Fibroblast of the aortic adventitia (primary cell): ENCODE results near the gene SLC22A4. TPM values are rescaled to one million over a fixed set of nuclear protein-coding genes. Genes with fewer than 3 reads are reported as not detected.

Experiments used
- DNase-seq: peaks from one replicate; pipeline ENCODE4 v3.0.0-alpha.2; 2010; ENCODE audit warnings: low read depth
- H3K4me3 ChIP-seq: 2 replicates; pipeline ENCODE4 v1.5.1; 2011; ENCODE audit warnings: low read depth, mild to moderate bottlenecking, control low read depth, low read length, moderate library complexity
- small RNA-seq: library from RNA; depleted of rRNA; stranded (forward); fragments of <200 nt; gene quantifications from one replicate; pipeline ENCODE3, GENCODE V24; 2012
- total RNA-seq: library from RNA; depleted of rRNA; stranded (reverse); fragments of >200 nt; gene quantifications from 2 replicates; pipeline ENCODE4 v1.2.3, GENCODE V29; 2012; ENCODE audit warnings: low replicate concordance
- TF ChIP-seq, protein P1 (sequence below): IDR thresholded peaks from 2 replicates; pipeline ENCODE4 v1.5.1; 2011; ENCODE audit warnings: mild to moderate bottlenecking, low read length, control low read depth, inconsistent platforms; ENCODE audit not compliant: insufficient read depth

The SLC22A4 gene
- total RNA-seq, 1 donor, result 5.7 TPM

DNA sequence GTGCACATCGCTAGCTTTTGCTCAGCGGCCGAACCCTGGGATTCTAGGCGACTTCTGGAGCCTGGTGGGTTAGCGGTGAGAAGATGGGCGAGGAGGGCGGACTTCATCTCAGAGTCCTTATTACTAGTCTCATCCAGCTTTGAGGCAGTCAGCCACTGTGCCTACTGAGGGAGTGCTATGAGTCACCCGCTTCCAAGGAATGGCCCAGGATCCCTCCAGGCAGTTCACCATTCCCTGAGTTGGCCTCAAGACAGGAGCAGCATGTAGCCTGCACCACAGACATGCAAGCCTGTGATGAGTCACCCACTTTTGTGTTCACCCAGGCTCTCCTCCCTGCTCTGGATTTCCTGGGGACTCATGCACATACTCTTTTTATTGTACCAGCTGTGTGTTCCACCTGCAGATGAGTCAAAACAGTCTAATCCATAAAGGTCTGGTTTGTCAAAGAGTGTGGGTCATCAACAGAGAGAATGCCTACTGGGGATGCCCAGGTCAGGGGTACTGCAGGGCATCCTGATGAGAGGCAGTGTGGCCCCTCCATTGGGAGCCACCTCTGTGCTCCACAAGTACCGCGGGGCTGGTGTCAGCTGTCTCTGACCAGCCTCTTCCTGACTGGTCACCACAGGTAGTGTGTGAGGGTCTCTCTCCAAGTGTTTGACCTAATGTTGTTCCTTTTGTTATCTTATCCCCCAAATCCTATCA, 95.5 kb downstream of the SLC22A4 start:
- DNase-seq, result peak; percentile 99
- H3K4me3 ChIP-seq, result no peak overlapping the region
- TF ChIP-seq, protein P1, sequence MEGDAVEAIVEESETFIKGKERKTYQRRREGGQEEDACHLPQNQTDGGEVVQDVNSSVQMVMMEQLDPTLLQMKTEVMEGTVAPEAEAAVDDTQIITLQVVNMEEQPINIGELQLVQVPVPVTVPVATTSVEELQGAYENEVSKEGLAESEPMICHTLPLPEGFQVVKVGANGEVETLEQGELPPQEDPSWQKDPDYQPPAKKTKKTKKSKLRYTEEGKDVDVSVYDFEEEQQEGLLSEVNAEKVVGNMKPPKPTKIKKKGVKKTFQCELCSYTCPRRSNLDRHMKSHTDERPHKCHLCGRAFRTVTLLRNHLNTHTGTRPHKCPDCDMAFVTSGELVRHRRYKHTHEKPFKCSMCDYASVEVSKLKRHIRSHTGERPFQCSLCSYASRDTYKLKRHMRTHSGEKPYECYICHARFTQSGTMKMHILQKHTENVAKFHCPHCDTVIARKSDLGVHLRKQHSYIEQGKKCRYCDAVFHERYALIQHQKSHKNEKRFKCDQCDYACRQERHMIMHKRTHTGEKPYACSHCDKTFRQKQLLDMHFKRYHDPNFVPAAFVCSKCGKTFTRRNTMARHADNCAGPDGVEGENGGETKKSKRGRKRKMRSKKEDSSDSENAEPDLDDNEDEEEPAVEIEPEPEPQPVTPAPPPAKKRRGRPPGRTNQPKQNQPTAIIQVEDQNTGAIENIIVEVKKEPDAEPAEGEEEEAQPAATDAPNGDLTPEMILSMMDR, result no peak

DNA sequence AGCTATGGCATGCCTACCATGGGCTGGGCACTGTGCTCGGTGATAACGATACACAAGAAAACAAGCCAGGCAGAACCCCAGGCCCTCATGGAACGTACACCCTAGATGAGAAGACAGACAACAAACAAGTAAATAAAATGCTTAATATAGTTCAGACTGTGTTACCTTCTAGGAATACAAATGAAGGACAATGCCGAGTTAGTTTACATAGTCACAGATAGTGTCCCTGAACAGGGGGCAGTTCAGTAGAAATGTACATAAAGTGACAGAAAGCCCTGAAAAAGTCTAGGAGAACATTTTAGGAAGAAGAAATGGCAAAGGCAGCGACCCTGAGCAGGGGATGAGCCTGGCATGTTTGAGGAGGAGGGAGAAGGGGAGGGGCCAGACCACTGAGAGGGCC, 97.1 kb downstream of the SLC22A4 start:
- H3K4me3 ChIP-seq, result no peak overlapping the region
- no peak for DNase-seq
- TF ChIP-seq, protein P1, result no peak

DNA sequence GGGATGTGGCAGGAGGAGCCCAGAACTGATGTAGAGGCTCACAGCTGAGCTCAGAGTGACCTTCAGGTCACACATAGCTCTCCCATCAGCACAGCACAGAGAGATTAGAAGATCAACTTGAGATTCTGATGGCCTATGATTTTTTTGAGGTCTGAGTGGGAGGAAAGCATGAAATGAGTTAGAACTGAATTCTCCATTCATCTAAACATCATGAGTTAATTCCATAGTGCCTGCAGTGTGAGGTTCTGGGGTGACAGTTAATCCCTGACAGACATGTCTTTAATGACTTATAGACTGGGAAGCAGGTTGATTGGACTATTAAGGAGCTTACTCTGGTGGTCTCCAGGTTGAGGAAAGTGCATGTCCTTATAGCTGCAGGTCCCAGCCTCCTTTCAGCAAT, 97.7 kb downstream of the SLC22A4 start:
- DNase-seq, result no peak
- H3K4me3 ChIP-seq, result no peak overlapping the region
- TF ChIP-seq, protein P1, result no peak

DNA sequence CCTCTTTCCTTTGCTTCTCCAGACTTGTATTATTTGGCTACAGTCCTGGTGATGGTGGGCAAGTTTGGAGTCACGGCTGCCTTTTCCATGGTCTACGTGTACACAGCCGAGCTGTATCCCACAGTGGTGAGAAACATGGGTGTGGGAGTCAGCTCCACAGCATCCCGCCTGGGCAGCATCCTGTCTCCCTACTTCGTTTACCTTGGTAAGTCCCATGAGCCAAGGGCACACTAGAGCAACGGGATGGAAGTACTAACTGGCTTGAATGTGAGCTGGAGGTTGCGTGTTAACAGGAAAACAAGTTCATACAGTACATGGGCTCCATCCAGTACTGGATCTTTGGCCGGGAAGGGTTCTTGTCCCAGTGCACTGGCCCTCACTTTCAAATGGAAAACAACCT, 98.2 kb downstream of the SLC22A4 start:
- no peak for DNase-seq
- no peak overlapping the region for H3K4me3 ChIP-seq
- TF ChIP-seq, protein P1, result no peak

DNA sequence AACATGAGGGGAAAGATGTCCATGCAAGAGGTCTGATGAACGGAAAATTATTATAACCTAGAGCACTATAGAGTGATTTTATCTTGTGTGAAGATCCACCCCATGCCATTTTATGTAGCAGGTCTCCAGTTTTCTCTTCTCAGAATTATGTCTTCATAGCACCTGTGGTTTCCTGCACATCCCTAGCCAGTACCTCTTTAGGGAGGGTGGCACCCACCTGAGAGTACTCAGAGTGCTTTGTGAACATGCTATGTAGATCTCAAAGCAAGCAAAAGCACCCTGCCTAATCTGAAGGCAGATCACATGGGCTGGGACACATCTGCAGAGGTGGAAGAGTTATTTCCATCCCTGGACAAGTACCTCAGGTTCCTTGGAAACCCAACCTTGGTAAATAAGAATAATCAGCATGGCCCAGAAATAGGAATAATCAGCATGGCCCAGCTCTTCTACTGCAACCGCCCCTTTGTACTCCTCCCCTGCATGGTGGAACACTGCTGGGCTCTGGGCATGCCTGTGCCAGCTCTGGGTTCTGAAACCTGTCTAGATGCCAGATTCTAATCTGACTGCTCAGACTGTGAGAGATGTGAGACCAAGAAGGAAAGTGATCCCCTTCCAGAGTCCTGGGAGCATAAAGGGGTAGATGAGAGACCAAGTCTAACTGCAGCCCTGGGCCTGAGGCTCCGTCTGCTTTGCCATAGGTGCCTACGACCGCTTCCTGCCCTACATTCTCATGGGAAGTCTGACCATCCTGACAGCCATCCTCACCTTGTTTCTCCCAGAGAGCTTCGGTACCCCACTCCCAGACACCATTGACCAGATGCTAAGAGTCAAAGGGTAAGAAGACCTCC, 99.0 kb downstream of the SLC22A4 start:
- TF ChIP-seq, protein P1, result no peak
- H3K4me3 ChIP-seq, result no peak overlapping the region
- no peak for DNase-seq

Small RNAs within 50 kb of the gene (small RNA-seq; reads per million reads assigned to genes)
- gene MIR3936, result not detected

Other genes with a start within 250 kb of the SLC22A4 start
- gene IL3, start 233.7 kb upstream of the SLC22A4 start, total RNA-seq, result not detected in 2 replicates
- gene CSF2, start 220.6 kb upstream of the SLC22A4 start, total RNA-seq, result not detected in 2 replicates
- gene P4HA2, start 66.5 kb upstream of the SLC22A4 start, total RNA-seq, result 104 and 293 TPM in 2 replicates
- 37.3 and 41.8 TPM in 2 replicates for gene PDLIM4, start 36.7 kb upstream of the SLC22A4 start, total RNA-seq
- gene SLC22A5, start 75.3 kb downstream of the SLC22A4 start, total RNA-seq, result 6.5 TPM in 2 replicates
- 17.1 and 24.6 TPM in 2 replicates for gene IRF1, start 196.4 kb downstream of the SLC22A4 start, total RNA-seq
- not detected in 2 replicates for gene IL5, start 249.1 kb downstream of the SLC22A4 start, total RNA-seq